Fibroblast of the aortic adventitia (primary cell): ENCODE measurements around the gene NTRK3. TPM values are rescaled to one million over a fixed set of nuclear protein-coding genes. Genes with fewer than 3 reads are reported as not detected.

Source experiments
- DNase-seq: peaks from one replicate; pipeline ENCODE4 v3.0.0-alpha.2; 2010; ENCODE audit warnings: low read depth
- H3K4me3 ChIP-seq: 2 replicates; pipeline ENCODE4 v1.5.1; 2011; ENCODE audit warnings: low read depth, mild to moderate bottlenecking, control low read depth, low read length, moderate library complexity
- CTCF ChIP-seq: IDR thresholded peaks from 2 replicates; pipeline ENCODE4 v1.5.1; 2011; ENCODE audit warnings: mild to moderate bottlenecking, low read length, control low read depth, inconsistent platforms; ENCODE audit not compliant: insufficient read depth
- total RNA-seq: library from RNA; depleted of rRNA; stranded (reverse); fragments of >200 nt; gene quantifications from 2 replicates; pipeline ENCODE4 v1.2.3, GENCODE V29; 2012; ENCODE audit warnings: low replicate concordance

Gene NTRK3
- total RNA-seq, 1 donor: 19.6 TPM

DNA sequence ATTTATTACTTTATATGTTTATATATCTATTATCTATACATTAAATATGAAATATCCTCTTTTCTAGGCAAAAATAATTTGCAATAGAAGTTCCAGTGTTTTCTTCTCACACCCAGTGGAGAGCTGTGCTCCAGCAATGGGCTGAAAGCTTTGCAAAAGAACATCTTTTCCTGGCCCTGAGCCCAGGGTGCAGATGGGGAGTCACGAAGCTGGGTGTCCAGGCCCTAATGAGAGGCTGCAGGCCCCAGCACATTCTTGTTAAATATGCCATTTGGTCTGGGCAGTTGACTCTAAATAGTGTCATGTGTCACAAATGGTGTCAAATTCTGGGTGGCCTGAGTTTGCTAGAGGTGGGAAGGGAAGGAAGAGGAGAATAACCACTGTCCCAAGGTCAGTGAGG is 5.7 kb downstream of the NTRK3 start:
- no peak for TF ChIP-seq CTCF
- H3K4me3 ChIP-seq: no peak overlapping the region
- no peak for DNase-seq

GRCh38 chr15:88249220-88249619 is 7.3 kb downstream of the NTRK3 start:
- DNase-seq: peak; percentile 74
- H3K4me3 ChIP-seq: no peak overlapping the region
- TF ChIP-seq CTCF: no peak

DNA sequence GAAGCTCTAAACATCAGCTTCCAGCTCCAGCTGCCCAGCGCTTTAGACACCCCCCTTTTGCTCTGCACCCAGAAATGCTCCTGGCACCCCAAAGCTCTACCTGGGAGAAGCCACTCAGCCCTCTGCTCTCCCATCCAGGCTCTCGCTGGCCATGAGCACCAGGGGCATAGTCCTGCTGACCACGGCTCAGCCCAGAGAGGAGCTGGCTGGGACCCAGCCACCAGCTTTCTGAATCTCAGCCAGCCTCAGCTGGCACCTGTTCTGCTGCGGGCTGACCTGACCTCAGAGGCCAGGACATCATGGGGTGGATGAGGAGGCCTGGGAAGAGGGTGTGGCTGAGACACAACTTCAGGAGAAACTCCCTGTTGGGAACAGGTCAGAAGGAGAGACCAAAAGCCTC is 8.6 kb downstream of the NTRK3 start:
- H3K4me3 ChIP-seq: no peak overlapping the region
- TF ChIP-seq CTCF: no peak
- DNase-seq: no peak

DNA sequence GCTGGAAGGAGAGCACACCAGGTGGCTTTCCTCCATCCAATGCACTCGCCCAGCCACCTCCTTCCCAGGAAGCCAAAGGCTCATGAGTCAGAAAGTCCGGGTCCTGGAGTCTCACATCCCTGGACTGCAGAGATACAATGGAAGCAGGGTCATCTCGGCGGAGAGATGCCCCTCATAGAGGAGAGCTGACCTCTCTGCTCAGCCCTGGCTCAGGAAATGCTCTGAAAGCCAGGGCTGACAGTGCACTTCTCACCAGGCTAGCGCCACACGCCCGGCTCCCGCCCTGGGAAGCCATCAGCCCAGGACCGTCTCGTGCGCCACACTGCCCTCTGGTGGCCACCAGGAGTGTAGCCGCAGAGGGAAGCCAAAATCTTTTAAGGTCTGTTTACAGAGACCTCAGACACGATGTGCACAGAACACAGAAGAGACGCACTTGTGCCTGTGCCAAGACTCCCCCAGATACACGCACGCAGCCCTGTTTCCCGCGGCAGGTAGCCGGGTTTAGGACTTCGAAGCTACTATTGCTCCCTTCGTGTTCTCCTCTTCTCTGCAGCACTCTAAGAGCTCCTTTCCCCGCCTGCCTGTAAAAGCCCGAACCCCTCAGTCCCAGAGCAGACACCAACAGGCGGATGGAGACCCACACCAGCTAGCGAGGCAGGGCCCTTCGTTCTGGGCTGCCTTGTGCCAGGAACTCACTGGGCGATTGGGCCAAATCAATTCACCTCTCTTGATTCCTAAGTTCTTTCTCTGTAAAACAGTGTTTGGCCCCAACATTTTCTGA is 9.7 kb downstream of the NTRK3 start:
- TF ChIP-seq CTCF: peak; percentile 95
- peak overlapping the region; percentile 25 for H3K4me3 ChIP-seq
- DNase-seq: peak; percentile 81

GRCh38 chr15:88246081-88246480 is 10.5 kb downstream of the NTRK3 start:
- DNase-seq: no peak
- TF ChIP-seq CTCF: no peak

DNA sequence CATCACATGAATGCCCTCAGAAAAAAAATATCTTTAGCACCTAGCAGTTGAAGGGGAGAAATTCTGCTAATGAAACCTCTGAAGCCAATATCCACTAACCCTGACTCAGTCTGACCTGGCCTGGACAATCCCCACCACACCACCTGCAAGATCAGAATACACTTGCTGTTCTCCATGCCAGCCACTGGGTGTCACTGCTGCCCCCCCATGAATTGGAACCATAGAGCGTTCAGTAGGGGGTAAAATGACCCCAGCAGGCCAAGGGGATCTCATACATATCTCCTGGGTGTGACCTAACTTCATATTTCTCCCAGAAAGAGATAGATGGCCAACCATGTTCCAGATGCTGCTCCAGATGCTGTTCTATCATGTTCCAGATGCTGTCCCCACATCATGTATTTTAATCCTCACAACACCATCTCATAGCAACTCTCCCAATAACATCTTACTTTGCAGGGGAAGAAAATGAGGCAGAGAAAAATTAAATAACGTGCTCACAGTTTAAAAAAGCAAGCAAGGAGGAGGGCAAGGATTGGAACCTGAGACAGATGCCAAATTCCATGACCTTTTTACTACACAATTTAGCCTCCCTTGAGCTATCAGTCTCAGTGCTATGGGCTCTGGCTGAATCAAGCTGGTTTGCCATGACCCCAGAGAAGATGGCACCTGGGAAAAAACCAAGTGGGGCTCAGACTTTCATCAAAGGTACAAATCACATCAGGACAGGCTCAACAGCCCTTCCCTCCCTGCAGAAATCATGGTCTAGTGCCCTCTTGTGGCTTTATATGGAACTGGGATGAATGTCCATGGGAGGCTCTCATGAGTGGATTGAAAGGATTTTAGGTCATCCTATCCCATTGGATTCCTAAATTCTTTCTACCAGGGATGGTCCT is 12.4 kb downstream of the NTRK3 start:
- peak; percentile 61 for DNase-seq
- TF ChIP-seq CTCF: peak; percentile 80

More at GRCh38 chr15:88246081-88246480, 10.5 kb downstream of the NTRK3 start:
- no peak overlapping the region for H3K4me3 ChIP-seq

More for the DNA sequence above, 12.4 kb downstream of the NTRK3 start:
- no peak overlapping the region for H3K4me3 ChIP-seq
